NOMO-1 (cell line): Measurements from ENCODE around the gene SLC39A11.
"Not testable (repeated sequence)": the region's sequence is repeated elsewhere in the genome, so short reads cannot be mapped to it uniquely, and the experiment has no call there.

Experiments
- DNase-seq, 2 experiments: peaks; one replicate each; lab custom pipeline; 2025; ENCODE audit not compliant: unreplicated experiment in 2 of 2; lab: John Stamatoyannopoulos, UW

The SLC39A11 gene

DNA sequence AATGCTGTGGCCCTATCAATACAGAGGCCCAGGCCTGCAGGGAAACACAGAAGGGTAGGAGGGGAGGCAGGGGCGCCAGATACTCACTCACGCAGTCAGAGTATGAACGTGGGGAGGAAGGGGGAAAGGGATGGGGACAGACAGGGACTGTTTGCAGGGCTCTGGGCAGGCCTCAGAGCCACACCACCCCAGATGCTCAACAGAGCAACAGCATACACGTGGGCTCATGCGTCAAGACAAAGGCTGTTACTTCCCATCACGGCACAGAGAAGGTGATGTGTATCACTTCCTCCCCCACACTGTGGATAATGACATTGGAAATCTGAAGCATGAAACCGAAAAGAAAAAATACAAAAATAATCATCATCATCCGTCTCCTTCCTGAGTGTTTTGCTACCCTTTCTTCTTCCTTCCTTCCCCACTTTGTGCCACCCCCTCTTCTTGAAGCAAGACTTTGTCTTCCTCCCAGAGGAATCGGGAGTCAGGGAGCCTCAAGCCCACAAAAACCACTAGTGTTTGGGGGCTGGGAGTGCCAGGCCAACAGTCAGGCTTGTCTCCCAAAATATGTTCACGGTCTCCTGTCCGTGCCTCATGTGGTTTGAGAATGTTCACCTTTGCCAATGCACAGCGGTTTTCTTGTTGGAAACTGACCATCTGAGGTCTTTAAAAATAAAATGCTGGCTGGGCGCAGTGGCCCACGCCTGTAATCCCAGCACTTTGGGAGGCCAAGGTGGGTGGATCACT is 20.1 kb downstream of the SLC39A11 start:
- DNase-seq: no peak

DNA sequence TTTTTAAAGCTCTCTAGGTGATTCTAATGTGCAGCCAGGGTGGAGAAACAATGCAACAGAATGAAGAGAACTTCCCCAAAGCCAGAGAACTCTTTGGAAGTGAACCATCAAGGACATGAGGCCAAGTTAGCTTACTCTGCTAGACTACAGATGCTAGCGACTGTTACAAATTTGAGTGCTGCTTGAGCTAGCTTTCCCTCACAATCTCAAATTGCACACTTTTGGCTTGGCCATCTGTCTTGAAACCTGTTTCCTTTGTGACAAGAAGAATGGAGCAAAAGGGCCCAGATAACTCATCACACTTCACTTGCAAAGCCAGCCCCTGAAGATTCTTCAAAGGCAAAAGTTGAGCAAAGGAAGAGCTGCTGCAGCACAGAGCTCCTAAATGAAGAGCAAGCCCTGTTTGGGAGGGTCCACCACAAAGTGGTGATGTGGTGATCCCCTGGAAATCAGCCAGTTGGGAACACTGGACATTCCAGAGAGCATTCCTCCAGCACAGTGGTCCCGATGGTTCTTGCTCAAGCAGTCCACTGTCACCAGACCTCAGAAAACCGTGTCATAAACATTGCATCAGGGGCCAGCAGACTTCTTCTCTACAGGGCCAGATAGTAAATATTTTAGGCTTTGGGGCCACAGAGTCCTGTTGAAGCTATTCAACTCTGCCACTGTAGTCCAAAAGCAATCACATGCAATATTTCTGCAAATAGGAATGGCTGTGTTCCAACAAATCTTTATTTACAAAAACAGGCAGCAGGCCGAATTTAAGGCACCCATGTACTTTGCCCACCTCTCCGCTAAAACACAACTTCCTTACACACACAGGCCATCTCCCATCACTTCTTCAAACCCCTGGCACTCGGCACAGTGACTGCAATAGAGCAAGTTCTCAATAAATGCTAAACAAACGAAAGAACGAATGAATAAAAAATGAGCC is 21.2 kb downstream of the SLC39A11 start:
- DNase-seq: no peak

DNA sequence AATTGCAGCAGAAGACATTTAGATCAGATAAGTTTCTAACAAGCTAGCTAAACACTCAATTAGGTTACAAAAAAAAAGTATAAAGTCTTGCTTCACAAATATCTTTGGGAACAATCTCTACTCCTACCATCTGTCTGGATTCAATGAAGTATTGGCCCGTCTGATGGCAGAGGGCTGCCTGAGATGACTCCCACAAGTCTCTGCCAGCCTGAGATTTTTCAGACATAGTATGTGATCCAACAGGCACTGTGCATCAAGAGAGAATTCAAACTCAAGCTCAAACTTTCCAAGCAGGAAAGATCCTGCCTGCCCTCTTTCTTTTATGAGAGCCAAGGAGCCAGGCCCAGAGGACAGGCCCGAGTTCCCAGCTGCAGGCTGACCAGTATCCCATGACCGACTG is 22.6 kb downstream of the SLC39A11 start:
- DNase-seq: no peak

DNA sequence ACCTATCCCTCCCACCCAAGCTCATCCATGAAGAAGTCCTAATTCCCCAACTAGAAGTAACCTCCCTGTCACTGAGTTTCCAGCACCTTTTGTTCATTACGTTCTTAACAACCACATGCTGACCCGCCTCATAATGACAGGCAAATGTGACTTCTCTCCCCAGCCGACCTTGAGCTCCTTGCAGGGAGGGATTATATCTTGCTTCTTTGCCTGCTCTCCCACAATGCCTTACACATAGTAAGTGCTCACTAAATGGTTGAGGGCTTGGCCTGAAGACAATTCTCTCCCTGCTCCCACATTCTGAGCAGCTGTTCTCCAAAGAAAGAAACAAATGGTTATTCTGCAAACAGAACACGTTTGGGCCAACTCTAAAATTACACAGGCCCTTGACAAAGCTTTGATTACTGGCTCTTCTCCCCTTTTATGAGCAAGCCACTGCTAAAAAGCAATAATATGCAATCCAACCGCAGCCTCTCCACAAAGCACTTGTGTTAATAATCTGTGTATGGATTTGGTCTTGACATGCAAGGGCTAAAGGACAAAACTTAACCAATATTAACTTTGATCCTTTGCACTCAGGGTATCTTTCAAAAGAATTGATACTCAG is 23.2 kb downstream of the SLC39A11 start:
- no peak for DNase-seq

DNA sequence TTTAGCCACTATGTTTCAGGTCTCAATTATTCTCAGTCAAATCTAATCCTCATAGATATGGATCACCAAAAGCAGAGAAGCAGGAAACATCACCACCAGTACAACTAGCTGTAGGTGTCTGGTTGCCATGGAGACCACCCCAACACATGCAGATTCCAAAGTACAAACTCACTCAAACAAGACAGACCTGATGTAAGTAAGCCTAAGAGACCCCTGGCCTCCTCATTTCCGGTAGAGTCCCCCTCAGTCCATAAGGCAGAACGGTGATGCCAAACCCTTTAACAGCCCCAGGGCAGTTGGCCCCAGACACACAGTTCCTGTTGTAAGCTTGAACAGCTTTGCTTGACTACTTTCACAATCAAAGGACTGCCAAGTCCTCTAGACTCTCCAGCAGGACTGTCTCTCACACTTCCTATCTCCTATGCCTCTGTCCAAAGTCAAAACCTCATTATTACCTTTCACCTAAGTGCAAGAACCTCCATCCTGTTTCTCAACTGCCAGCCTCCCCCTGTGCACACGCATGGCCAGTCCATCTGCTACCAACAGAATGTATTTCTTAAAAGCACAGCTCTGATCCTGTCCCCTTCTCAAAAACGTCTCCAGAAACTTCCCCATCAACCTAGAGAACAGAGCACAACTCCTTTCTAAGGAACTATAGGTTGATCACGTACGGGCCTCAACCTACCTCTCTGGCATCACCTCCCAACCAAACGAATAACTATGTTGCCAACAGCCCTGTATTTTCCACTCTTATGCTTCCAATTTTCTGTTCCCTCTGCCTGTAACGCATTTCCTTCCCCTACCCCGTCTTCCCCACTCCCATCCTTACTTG is 23.9 kb downstream of the SLC39A11 start:
- DNase-seq: no peak

DNA sequence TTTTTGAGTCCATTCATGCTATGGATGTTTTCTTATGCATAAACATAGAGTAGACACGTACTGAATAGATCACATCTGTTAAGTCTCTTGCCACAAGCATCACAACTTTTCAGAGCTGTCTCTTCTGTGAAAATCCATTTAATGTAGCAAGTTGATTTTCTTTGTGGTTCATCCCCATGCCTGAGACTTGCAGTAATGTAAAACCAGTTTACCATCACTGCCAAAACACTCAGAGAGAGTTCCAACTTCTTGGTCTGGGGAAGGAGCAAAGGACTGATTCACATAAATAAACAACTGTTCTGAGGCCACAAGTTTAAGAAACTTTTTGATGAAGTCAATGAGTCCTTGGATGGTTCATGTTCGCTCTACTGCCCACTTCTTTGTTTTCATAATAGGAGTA is 24.8 kb downstream of the SLC39A11 start:
- not testable (repeated sequence) for DNase-seq

DNA sequence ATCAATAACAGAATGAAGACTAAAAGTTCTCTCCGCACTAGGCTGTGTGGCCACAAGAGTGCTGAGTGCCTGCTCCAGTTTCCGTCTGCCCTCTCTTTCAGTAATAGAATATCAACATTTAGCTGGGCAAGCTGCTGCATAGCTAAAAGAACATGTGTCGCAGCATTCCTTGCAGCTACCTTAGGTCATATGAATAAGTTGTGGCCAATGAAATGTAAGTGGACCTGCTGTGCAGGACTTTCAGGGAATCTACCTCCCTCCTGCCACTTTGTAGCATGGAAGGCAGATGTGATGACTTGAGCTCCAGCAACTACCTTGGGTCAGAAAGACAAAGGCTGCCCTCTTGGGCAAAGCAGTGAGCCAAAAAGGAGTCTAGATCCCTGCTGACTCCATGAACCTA is 25.4 kb downstream of the SLC39A11 start:
- no peak for DNase-seq

DNA sequence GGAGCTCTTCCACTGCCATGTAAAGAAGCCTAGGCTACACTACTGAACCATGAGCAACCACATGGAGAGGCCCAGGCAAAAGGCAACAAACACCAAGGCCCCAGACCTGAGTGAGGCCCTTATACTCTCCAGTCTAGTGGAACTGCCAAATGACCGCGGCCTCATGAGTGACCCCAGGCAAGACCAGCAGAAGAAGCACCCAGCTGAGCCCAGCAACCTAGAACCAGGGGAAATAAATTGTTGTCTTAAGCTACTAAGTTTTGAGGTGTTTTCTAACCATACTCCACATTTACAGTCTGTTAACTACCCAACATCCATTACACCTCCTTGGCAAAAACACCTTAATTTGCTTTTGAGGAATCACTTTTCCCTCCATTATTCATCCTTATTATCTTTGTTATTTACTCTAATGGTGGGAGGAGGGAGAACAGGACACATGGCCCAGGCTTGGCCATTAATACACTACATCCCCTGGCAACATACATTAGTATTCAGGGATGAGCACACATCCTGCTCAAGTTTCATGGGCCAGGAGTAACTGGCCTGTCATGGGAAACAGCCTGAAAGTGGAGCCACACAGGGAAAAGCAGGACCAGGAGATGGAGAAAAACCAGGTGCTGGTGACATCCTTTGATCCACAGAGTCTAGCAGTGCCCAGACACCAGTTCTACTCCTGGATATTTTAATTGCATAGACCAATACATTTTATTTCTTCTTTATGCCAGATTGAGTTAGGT is 26.2 kb downstream of the SLC39A11 start:
- DNase-seq: no peak

DNA sequence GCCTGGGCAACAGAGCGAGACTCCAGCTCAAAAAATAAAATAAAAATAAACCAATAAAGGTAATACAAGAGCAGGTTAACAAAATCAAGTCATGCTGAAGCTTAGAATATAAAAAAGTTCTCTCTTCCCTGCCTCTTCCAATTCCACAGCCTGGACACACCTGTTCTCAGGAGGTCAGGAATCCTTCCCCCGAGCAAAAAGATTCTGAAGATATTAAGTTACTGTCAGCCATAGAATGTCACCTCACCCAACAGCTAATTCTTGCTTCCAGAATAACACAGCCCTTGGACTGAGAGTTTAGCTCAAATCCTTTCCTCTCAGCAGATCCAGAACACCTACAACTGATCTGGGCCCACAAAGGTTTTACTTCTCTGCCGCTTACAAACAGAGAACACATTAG is 27.1 kb downstream of the SLC39A11 start:
- DNase-seq: no peak

DNA sequence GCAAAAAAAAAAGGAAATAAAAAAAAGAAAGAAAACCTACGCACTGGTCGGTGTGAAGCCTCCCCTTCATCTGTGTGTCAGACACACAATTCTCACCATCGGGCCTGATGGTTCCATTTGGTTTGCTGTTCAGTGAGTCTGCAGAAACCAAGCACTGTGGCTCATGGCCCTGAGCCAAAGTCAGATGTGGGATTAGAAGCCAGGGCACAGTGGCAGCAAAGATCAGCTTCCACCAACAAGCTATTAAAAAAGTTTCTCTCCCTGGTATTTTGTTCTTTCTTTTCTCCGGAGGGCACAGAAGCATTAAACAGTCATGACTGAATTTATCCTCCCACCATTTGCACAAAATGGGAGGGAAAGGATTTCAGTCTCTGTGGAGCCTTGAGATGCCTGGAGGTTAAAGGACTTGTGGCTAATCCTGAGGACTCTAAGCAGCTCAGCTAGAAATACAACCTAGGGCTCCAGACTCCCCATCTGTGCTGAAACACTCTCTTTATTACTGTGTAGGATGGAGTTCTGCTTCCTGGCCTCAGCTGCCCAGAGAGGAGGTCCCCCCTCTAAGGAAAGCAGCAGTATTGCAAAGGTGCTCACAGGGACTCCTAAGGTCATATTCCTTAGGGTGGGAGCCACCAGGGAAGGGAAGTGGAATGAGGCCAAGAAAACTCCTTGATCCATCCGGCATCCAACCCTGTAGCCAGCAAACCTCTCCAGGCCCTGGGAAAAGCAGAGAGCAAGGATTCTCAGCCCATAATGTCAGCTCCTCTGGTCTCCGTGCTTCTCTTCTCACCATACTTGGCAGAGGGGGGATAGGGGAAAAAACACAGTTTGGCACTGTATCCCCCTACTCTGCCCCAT is 28.2 kb downstream of the SLC39A11 start:
- no peak for DNase-seq

DNA sequence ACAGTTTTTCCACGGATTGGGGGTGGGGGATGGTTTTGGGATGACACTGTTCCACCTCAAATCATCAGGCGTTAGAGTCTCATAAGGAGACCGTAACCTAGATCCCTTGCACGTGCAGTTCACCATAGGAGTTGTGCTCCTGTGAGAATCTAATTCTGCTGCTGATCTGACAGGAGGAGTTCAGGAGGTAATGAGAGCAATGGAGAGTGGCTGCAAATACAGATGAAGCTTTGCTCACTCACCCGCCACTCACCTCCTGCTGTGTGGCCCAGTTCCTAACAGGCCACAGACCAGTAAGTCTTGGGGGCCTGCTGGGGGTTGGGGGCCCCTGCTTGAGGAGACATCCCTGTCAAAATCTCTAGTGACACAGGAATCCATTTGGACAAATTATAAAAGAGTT is 29.8 kb downstream of the SLC39A11 start:
- DNase-seq: no peak

DNA sequence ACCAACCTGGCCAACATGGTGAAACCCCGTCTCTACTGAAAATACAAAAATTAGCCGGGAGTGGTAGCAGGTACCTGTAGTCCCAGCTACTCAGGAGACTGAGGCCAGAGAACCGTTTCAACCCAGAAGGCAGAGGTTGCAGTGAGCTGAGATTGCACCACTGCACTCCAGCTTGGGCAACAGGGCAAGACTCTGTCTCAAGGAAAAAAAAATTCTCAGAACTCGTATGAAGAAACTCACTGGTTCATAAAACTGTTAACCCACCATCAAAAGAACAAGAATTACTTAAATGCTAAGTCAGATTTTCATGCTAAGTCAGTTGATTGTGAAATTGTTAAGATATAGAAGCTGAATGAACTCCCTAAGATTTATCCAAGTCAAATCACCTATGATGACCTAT is 31.3 kb downstream of the SLC39A11 start:
- no peak for DNase-seq

DNA sequence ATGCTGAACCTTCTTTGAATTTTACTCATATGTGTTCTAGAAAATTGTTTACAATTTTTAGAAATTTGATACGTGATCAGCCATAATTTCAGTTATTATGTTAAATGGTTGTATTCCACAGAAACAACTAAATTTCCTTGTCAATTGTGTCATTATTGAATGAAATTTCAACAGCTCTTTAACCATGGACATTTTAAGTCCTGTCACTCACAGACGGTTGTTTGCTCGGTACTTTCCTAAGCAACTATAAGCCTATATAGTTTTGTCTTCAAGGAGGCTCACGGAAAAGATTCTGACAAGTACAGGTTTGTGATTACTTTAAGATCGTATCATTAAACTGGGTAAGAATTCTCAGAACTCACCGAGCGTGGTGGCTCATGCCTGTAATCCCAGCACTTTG is 31.8 kb downstream of the SLC39A11 start:
- no peak for DNase-seq

DNA sequence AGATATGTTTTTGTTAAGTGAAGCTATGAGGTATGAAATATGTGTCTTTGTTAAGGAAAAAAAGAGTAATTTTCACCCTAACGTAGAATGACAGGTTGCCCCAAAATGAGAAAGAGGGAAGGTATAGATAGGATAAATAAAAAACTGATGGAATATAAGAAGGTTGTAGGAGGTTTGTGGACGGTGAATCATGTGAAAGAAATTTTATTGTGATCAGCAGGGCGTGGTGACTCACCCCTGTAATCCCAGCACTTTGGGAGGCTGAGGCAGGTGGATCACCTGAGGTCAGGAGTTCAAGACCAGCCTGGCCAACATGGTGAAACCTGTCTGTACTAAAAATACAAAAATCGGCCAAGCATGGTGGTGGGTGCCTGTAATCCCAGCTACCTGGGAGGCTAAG is 32.8 kb downstream of the SLC39A11 start:
- DNase-seq: not testable (repeated sequence)

DNA sequence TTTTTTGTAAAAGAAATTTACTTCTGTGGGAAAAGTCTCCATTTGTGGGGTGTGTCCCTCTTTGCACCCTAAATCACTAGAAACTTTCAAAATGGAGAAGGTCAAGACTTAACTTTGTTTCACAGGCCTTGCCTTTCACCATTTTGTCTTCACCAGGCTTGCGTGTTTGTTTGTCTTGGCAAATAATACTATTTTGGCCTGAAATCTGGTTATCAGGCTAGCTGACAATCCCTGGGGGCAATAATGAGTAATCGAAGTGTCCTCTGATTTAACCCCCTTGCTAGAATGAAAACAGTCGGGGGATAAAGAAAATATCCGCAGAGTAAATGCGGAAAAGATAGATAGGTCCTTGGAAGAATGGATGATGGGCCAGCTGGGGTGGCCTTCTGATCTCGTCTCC is 34.5 kb downstream of the SLC39A11 start:
- DNase-seq: no peak

DNA sequence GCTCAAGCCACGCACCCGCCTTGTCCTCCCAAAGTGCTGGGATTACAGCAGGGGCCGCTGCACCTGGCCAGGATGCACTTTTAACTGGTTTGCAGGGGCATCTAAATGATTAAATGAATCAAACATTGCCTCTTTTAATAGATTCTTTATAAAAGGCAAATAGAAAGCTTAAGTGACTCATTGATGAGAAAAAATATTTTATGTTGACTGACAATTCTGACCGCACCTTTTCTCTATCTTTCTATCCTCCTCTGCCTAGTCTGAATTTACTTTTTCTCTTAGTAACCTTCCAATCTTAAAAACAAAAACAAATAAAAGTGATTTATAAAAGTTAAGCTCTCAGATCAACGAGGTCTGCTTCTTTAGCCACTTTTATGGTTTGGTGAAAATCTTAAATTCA is 35.3 kb downstream of the SLC39A11 start:
- DNase-seq: no peak

DNA sequence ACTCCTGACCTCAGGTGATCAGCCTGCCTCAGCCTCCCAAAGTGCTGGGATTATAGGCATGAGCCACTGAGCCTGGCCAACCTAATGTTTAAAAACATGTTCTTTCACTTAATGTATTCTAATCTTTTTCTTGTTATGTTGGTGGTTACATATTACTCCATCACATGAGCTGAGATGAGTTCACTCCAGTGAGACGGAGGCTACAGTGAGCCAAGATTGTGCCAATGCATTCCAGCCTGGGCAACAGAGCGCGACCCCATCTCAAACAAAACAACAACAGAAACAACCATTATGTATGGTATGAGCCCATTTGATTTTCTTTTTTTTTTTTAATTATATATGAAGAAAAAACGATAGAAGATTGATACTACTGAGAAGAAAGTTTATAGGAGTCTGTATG is 39.6 kb downstream of the SLC39A11 start:
- no peak for DNase-seq

DNA sequence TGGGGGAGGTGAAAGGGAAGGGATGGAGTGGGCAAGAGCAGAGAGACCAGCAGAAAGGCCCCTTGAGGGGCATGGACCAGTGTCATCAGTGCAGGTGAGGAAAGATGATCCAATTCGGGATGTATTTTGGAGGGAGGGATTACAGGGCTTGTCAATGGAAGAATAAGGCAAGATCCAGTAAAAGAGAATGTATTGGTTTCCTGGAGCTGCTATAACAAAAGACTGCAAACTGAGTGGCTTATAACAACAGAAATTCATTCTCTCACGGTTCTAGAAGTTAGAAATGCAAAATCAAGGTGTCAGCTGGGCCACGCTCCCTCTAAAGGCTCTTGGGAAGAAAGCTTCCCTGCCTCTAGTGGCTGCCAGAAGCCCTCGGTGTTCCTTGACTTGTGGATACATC is 41.7 kb downstream of the SLC39A11 start:
- no peak for DNase-seq

DNA sequence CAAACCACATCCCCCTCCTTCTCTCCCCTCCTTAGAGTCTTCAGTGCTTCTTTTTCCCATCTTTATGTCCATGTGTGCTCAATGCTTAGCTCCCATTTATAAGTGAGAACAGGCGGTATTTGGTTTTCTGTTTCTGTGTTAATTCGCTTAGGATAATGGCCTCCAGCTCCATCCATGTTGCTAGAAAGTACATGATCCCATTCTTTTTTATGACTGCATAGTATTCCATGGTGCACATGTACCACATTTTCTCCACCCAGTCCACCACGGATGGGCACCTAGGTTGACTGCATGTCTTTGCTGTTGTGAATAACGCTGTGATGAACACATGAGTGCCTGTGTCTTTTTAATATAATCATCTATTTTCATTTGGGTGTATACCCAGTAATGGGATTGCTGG is 44.3 kb downstream of the SLC39A11 start:
- DNase-seq: no peak
